GM23248 (cell line): ENCODE data around the gene COL26A1. TPM values are rescaled to one million over a fixed set of nuclear protein-coding genes. Genes with fewer than 3 reads are reported as not detected.
A peak's percentile ranks its signal among the peaks of the same experiment; 100 is the strongest.

Experiments
- DNase-seq: peaks from one replicate; pipeline ENCODE4 v3.0.0-alpha.2; 2015
- H2AFZ ChIP-seq: fragments of 200-600 bp; sonication (generic); 2 replicates; pipeline ENCODE4 v1.6.1; 2016; ENCODE audit warnings: antibody characterized with exemption
- H3F3A ChIP-seq: fragments of 200-600 bp; sonication (generic); 2 replicates; pipeline ENCODE4 v1.6.1; 2016; ENCODE audit warnings: mild to moderate bottlenecking, antibody characterized with exemption, mixed run types; ENCODE audit not compliant: insufficient read depth
- H3K27ac ChIP-seq: fragments of 200-600 bp; sonication (generic); 2 replicates; pipeline ENCODE4 v1.5.1; 2016; ENCODE audit warnings: mild to moderate bottlenecking
- H3K27me3 ChIP-seq: fragments of 200-600 bp; sonication (generic); replicated peaks from 2 replicates; pipeline ENCODE4 v1.6.1; 2016; ENCODE audit warnings: mild to moderate bottlenecking; ENCODE audit not compliant: insufficient read depth
- H3K36me3 ChIP-seq: fragments of 200-600 bp; sonication (generic); 2 replicates; pipeline ENCODE4 v1.6.1; 2016; ENCODE audit warnings: low read depth, mild to moderate bottlenecking
- H3K4me1 ChIP-seq: fragments of 200-600 bp; sonication (generic); 2 replicates; pipeline ENCODE4 v1.6.1; 2016; ENCODE audit warnings: mild to moderate bottlenecking; ENCODE audit not compliant: insufficient read depth
- H3K4me2 ChIP-seq: fragments of 200-600 bp; sonication (generic); one replicate; pipeline ENCODE4 v1.6.1; 2016; ENCODE audit warnings: mild to moderate bottlenecking; ENCODE audit not compliant: unreplicated experiment
- H3K4me3 ChIP-seq: fragments of 200-600 bp; sonication (generic); 2 replicates; pipeline ENCODE4 v1.5.1; 2016; ENCODE audit warnings: mild to moderate bottlenecking
- H3K79me2 ChIP-seq: fragments of 200-600 bp; sonication (generic); 2 replicates; pipeline ENCODE4 v1.6.1; 2016; ENCODE audit warnings: mild to moderate bottlenecking; ENCODE audit not compliant: insufficient read depth
- H3K9ac ChIP-seq: fragments of 200-600 bp; sonication (generic); 2 replicates; pipeline ENCODE4 v1.6.1; 2016; ENCODE audit warnings: mild to moderate bottlenecking
- H3K9me2 ChIP-seq: fragments of 200-600 bp; sonication (generic); 2 replicates; pipeline ENCODE4 v1.6.1; 2016; ENCODE audit warnings: mixed run types, mild to moderate bottlenecking, moderate library complexity; ENCODE audit not compliant: insufficient read depth
- H3K9me3 ChIP-seq: fragments of 200-600 bp; sonication (generic); one replicate; pipeline ENCODE4 v1.6.1; 2017; ENCODE audit warnings: low read depth
- H4K20me1 ChIP-seq: fragments of 200-600 bp; sonication (generic); 2 replicates; pipeline ENCODE4 v1.6.0; 2016; ENCODE audit not compliant: insufficient read depth
- EZH2 ChIP-seq: fragments of 200-600 bp; sonication (generic); IDR thresholded peaks from 2 replicates; pipeline ENCODE4 v1.6.1; 2018; ENCODE audit warnings: antibody characterized with exemption, mild to moderate bottlenecking; ENCODE audit not compliant: insufficient read depth, poor library complexity, severe bottlenecking
- EZH2phosphoT487 ChIP-seq: fragments of 200-600 bp; sonication (generic); IDR thresholded peaks from 2 replicates; pipeline ENCODE4 v1.6.1; 2018; ENCODE audit warnings: antibody characterized with exemption, moderate library complexity, mild to moderate bottlenecking, low read depth; ENCODE audit not compliant: insufficient read depth
- WGBS, 2 experiments: methylation state at CpG; one replicate each; pipeline ENCODE4 v1.1.6; 2015 to 2017; ENCODE audit warnings: low lambda C conversion rate in 2 of 2, low coverage in 1 of 2; ENCODE audit errors: missing lambda C conversion rate in 2 of 2; 5-methylcytosine and 5-hydroxymethylcytosine counted together
- in situ Hi-C: fragments of 300-500 bp; cut with MboI; formaldehyde crosslinking; loops from 2 replicates; pipeline ENCODE4 v1.15.0; 2020
- polyA plus RNA-seq: library from polyadenylated mRNA; unstranded; fragments of >200 nt; fragmentation: Nextera tagmentation; extraction: Ambion mirVana; gene quantifications from 2 replicates; pipeline ENCODE4 v1.2.1, GENCODE V29; 2016
- total RNA-seq: library from RNA; depleted of rRNA; stranded (reverse); fragments of >200 nt; shearing (Covaris generic); gene quantifications from 2 replicates; pipeline ENCODE4 v1.2.3, GENCODE V29; 2014

COL26A1 gene
- total and polyA plus RNA-seq, 2 experiments from 2014 or later, result not detected

DNA sequence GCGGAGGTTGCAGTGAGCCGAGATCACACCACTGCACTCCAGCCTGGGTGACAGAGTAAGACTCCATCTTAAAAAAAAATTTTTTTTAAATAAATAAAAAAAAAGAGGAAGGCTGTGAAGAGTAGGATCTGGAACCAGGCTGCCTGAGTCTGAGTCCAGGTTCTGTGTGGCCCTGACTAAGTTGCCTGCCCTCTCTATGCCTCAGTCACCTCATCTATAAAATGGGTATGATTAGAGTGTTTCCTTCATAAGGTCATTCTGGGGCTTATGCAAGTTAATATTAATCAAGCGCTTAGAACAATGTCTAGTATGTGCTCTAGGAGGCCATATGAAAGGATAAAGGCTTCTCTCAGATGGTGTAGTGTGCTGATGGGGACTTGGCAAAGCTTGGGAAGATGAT, 12.3 kb downstream of the COL26A1 start:
- in situ Hi-C loops, result no loop called here
- H3K4me3 ChIP-seq, result no peak overlapping the region
- no peaks in the 10 kb centered on the region for H3K79me2 ChIP-seq
- WGBS, 2 experiments, result 70 to 78% methylated on average over 3 of the region's 3 CpGs
- H3K36me3 ChIP-seq, result no peaks in the 10 kb centered on the region
- H3K27me3 ChIP-seq, result peaks cover 34% of the 10 kb centered on the region
- H3K4me2 ChIP-seq, result no peak overlapping the region
- H4K20me1 ChIP-seq, result no peaks in the 10 kb centered on the region
- no peaks in the 10 kb centered on the region for H3K9me3 ChIP-seq
- DNase-seq, result no peak
- no peak overlapping the region for H3K9ac ChIP-seq
- H3K4me1 ChIP-seq, result 0 out of 2 replicates have a peak, but pooled peaks cover 9% of the 10 kb centered on the region
- H2AFZ ChIP-seq, result no peak overlapping the region
- no peak overlapping the region for H3K27ac ChIP-seq
- TF ChIP-seq EZH2, result no peak
- no peak for TF ChIP-seq EZH2phosphoT487
- no peaks in the 10 kb centered on the region for H3K9me2 ChIP-seq
- no peaks in the 10 kb centered on the region for H3F3A ChIP-seq

DNA sequence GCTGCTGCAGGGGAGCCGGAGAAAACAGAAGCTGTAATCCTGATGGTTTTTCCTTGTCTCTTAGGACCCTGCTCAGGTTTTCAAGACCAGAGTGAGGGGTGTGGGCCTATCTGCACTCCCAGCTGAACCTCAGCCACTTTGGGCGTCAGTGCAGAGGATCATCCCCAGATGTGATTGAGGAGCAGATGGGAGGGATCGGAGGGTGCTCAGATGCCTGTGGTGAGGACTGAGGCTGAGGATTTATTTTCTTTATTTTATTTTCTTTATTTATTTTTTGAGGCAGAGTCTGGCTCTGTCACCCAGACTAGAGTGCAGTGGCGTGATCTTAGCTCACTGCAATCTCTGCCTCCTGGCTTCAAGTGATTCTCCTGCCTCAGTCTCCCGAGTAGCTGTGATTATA, 13.9 kb downstream of the COL26A1 start:
- H3K79me2 ChIP-seq, result no peaks in the 10 kb centered on the region
- no peak overlapping the region for H3K9ac ChIP-seq
- DNase-seq, result no peak
- H3K27me3 ChIP-seq, result peaks cover 38% of the 10 kb centered on the region
- no peak overlapping the region for H3K27ac ChIP-seq
- no peaks in the 10 kb centered on the region for H3F3A ChIP-seq
- no peaks in the 10 kb centered on the region for H3K9me3 ChIP-seq
- H3K9me2 ChIP-seq, result no peaks in the 10 kb centered on the region
- no peak overlapping the region for H2AFZ ChIP-seq
- no peaks in the 10 kb centered on the region for H3K36me3 ChIP-seq
- H3K4me2 ChIP-seq, result no peak overlapping the region
- TF ChIP-seq EZH2phosphoT487 (no peak), EZH2 (no peak)
- H3K4me3 ChIP-seq, result no peak overlapping the region
- H4K20me1 ChIP-seq, result no peaks in the 10 kb centered on the region
- in situ Hi-C loops, result no loop called here
- WGBS, 2 experiments, result 69 to 74% methylated on average over 5 of the region's 5 CpGs
- 0 out of 2 replicates have a peak, but pooled peaks cover 9% of the 10 kb centered on the region for H3K4me1 ChIP-seq

DNA sequence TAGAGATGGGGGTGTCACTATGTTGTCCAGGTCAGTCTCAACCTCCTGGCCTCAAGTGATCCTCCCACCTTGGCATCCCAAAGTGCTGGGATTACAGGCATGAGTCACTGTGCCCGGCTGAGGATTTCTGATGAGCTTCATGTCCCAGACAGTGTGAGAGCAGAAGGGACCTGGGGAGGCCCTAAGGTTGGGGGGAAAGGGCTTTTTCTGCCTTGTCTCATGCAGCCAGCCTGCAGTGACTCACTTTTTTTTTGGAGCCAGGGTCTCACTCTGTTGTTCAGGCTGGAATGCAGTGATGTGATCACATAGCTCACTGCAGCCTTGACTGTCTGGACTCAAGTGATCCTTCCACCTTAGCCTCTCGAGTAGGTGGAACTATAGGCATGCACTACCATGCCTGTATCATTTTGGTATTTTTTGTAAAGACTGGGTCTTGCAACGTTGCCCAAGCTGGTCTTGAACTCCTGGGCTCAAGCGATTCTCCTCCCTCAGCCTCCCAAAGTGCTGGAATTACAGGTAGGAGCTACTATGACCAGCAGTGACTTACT, 14.6 kb downstream of the COL26A1 start:
- Histone ChIP-seq H3K79me2 (no peaks in the 10 kb centered on the region), H2AFZ (no peak overlapping the region), H4K20me1 (no peaks in the 10 kb centered on the region), H3K9me2 (no peaks in the 10 kb centered on the region), H3K9me3 (no peaks in the 10 kb centered on the region), H3K27me3 (peaks cover 39% of the 10 kb centered on the region), H3K4me2 (no peak overlapping the region), H3K9ac (no peak overlapping the region), H3K36me3 (no peaks in the 10 kb centered on the region), H3F3A (no peaks in the 10 kb centered on the region), H3K27ac (no peak overlapping the region), H3K4me3 (no peak overlapping the region), H3K4me1 (0 out of 2 replicates have a peak, but pooled peaks cover 9% of the 10 kb centered on the region)
- peak; percentile 36 for DNase-seq
- WGBS, 2 experiments, result 52 to 55% methylated on average over 4 of the region's 4 CpGs
- in situ Hi-C loops, result no loop called here
- no peak for TF ChIP-seq EZH2
- no peak for TF ChIP-seq EZH2phosphoT487

DNA sequence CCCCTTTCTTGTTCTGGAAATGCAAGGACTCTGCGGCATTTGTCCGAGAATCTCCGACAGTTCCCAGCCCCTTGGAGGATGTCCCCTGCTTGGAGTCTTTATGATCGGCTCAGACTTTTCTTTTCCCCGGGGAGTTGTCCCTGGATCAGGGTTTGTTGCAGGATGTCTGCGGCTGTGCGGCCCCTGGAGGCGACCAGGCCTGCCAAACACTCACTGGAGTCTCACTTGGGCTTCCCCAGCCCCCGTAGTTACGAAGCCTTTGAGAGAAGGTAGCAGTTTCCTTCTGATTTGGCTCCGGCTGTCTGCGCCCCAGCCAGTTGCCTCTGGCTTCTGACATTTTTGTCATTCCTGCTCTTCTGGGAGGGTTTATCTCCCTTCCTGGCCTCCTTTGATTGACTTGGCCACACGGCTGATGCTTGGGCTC, 16.1 kb downstream of the COL26A1 start:
- H3K79me2 ChIP-seq, result no peaks in the 10 kb centered on the region
- no peaks in the 10 kb centered on the region for H3K9me3 ChIP-seq
- H3K27ac ChIP-seq, result no peak overlapping the region
- in situ Hi-C loops, result no loop called here
- peak overlapping the region; percentile 52; the same call in 1 of the 2 replicates for H2AFZ ChIP-seq
- H3K9me2 ChIP-seq, result no peaks in the 10 kb centered on the region
- H3K9ac ChIP-seq, result no peak overlapping the region
- H3K27me3 ChIP-seq, result peaks cover 28% of the 10 kb centered on the region
- H3F3A ChIP-seq, result no peaks in the 10 kb centered on the region
- peak overlapping the region; percentile 14 for H3K4me2 ChIP-seq
- TF ChIP-seq EZH2, result no peak
- no peak for TF ChIP-seq EZH2phosphoT487
- H3K4me3 ChIP-seq, result no peak overlapping the region
- WGBS, 2 experiments, result 9 to 14% methylated on average over 13 of the region's 13 CpGs
- peak; percentile 46 for DNase-seq
- H3K4me1 ChIP-seq, result 0 out of 2 replicates have a peak, but pooled peaks cover 9% of the 10 kb centered on the region
- no peaks in the 10 kb centered on the region for H3K36me3 ChIP-seq
- no peaks in the 10 kb centered on the region for H4K20me1 ChIP-seq

DNA sequence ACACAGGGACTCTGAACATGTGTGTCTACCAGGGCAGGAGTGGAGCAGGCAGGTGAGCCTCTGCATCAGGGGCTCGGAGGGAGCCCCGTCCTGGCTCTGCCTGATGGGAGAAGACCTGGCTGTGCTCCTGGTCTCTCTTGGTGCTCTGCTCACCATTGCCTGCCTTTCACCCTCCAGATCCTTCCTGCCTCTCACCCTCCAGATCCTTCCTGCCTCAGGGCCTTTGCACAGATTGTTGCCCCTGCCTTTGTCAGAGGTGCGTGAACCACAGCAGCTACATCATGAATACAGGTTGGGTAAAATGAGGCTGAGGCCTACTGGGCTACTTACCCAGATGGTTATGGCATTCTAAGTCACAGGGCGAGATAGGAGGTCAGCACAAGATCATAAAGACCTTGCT, 16.6 kb downstream of the COL26A1 start:
- Histone ChIP-seq H3K27ac (no peak overlapping the region), H3K9ac (no peak overlapping the region), H3F3A (no peaks in the 10 kb centered on the region), H3K9me3 (no peaks in the 10 kb centered on the region), H3K36me3 (no peaks in the 10 kb centered on the region), H4K20me1 (no peaks in the 10 kb centered on the region), H3K79me2 (no peaks in the 10 kb centered on the region), H3K4me1 (0 out of 2 replicates have a peak, but pooled peaks cover 6% of the 10 kb centered on the region), H3K27me3 (peaks cover 24% of the 10 kb centered on the region), H3K4me2 (no peak overlapping the region), H3K4me3 (no peak overlapping the region), H2AFZ (peak overlapping the region; percentile 52; the same call in 1 of the 2 replicates), H3K9me2 (no peaks in the 10 kb centered on the region)
- TF ChIP-seq EZH2, result no peak
- TF ChIP-seq EZH2phosphoT487, result no peak
- WGBS, 2 experiments, result 81 to 92% methylated on average over 4 of the region's 4 CpGs
- DNase-seq, result no peak
- in situ Hi-C loops, result no loop called here
